Activated T-cell treated with anti-CD3 and anti-CD28 coated beads for 4 hours (primary cell): ENCODE data around the gene KLHL29.

Experiments
- DNase-seq: peaks from one replicate; pipeline ENCODE4 v3.0.0-alpha.2; 2020

Gene KLHL29

GRCh38 chr2:23480957-23481797 is 96.2 kb downstream of the KLHL29 start:
- DNase-seq = no peak

- DNase-seq = no peak
These were observed 97.2 kb downstream of the KLHL29 start for GRCh38 chr2:23482188-23482587.

GRCh38 chr2:23482607-23483006 is 97.6 kb downstream of the KLHL29 start:
- DNase-seq = no peak

GRCh38 chr2:23483791-23484190 is 98.8 kb downstream of the KLHL29 start:
- no peak for DNase-seq

GRCh38 chr2:23484275-23484674 is 99.3 kb downstream of the KLHL29 start:
- no peak for DNase-seq

- no peak for DNase-seq
These were observed 99.8 kb downstream of the KLHL29 start for GRCh38 chr2:23484767-23485166.

GRCh38 chr2:23485261-23485660 is 100.3 kb downstream of the KLHL29 start:
- DNase-seq = no peak

GRCh38 chr2:23485841-23486683 is 101.1 kb downstream of the KLHL29 start:
- no peak for DNase-seq

- no peak for DNase-seq
These were observed 101.7 kb downstream of the KLHL29 start for GRCh38 chr2:23486684-23487075.

- no peak for DNase-seq
These were observed 102.9 kb downstream of the KLHL29 start for GRCh38 chr2:23487735-23488492.

- DNase-seq = no peak
These were observed 103.6 kb downstream of the KLHL29 start for GRCh38 chr2:23488584-23488983.

GRCh38 chr2:23489471-23490322 is 104.7 kb downstream of the KLHL29 start:
- DNase-seq = no peak

- no peak for DNase-seq
These were observed 106.8 kb downstream of the KLHL29 start for GRCh38 chr2:23491591-23492336.

- DNase-seq = no peak
These were observed 107.3 kb downstream of the KLHL29 start for GRCh38 chr2:23492337-23492675.

- no peak for DNase-seq
These were observed 107.9 kb downstream of the KLHL29 start for GRCh38 chr2:23492921-23493320.

GRCh38 chr2:23493846-23494245 is 108.9 kb downstream of the KLHL29 start:
- DNase-seq = no peak

GRCh38 chr2:23494286-23494685 is 109.3 kb downstream of the KLHL29 start:
- DNase-seq = no peak

GRCh38 chr2:23495661-23496114 is 110.7 kb downstream of the KLHL29 start:
- DNase-seq = no peak

GRCh38 chr2:23496456-23496855 is 111.5 kb downstream of the KLHL29 start:
- no peak for DNase-seq

GRCh38 chr2:23497063-23497462 is 112.1 kb downstream of the KLHL29 start:
- DNase-seq = no peak

GRCh38 chr2:23497536-23497935 is 112.6 kb downstream of the KLHL29 start:
- no peak for DNase-seq

GRCh38 chr2:23498943-23499342 is 114.0 kb downstream of the KLHL29 start:
- DNase-seq = no peak
